Trophoblast cell (in vitro differentiated cells and primary cell): ENCODE results near the gene TLDC2.
"Not testable (repeated sequence)": the region's sequence is repeated elsewhere in the genome, so short reads cannot be mapped to it uniquely, and the experiment has no call there.

ENCODE experiments used
- DNase-seq, 2 donors: peaks; one replicate each; pipeline ENCODE4 v3.0.0-alpha.2; 2016
- H2AFZ ChIP-seq: 2 replicates; pipeline ENCODE4 v1.6.1; 2013; ENCODE audit warnings: low read length, moderate library complexity, mild to moderate bottlenecking; ENCODE audit not compliant: insufficient read depth, poor library complexity
- H2AK5ac ChIP-seq: 2 replicates; pipeline ENCODE4 v1.6.1; 2013; ENCODE audit warnings: mild to moderate bottlenecking, low read length
- H2BK120ac ChIP-seq: 2 replicates; pipeline ENCODE4 v1.6.1; 2013; ENCODE audit warnings: low read length, mild to moderate bottlenecking, moderate library complexity; ENCODE audit not compliant: insufficient read depth, poor library complexity
- H2BK12ac ChIP-seq: 2 replicates; pipeline ENCODE4 v1.6.1; 2013; ENCODE audit warnings: mild to moderate bottlenecking, low read length, moderate library complexity
- H2BK5ac ChIP-seq: 2 replicates; pipeline ENCODE4 v1.6.1; 2013; ENCODE audit warnings: low read length, low read depth, moderate library complexity, mild to moderate bottlenecking; ENCODE audit not compliant: poor library complexity
- H3K14ac ChIP-seq: 2 replicates; pipeline ENCODE4 v1.6.1; 2013; ENCODE audit warnings: mild to moderate bottlenecking, low read length
- H3K18ac ChIP-seq: 2 replicates; pipeline ENCODE4 v1.6.1; 2013; ENCODE audit warnings: mild to moderate bottlenecking, low read length
- H3K23ac ChIP-seq: 2 replicates; pipeline ENCODE4 v1.6.1; 2013; ENCODE audit warnings: low read length
- H3K27ac ChIP-seq: 2 replicates; pipeline ENCODE4 v1.5.1; 2013; ENCODE audit warnings: low read depth, mild to moderate bottlenecking, inconsistent platforms, low read length, moderate library complexity
- H3K27me3 ChIP-seq: 2 replicates; pipeline ENCODE4 v1.6.1; 2013; ENCODE audit warnings: inconsistent platforms, mild to moderate bottlenecking, low read length, moderate library complexity; ENCODE audit not compliant: insufficient read depth
- H3K36me3 ChIP-seq, 2 experiments: 1 replicate in 1 of 2; 2 replicates in 1 of 2; pipeline ENCODE4 v1.6.1; 2013; ENCODE audit warnings: low read length in 2 of 2, mild to moderate bottlenecking in 2 of 2, moderate library complexity in 1 of 2; ENCODE audit not compliant: insufficient read depth in 2 of 2, control insufficient read depth in 1 of 2
- H3K4ac ChIP-seq: 2 replicates; pipeline ENCODE4 v1.6.1; 2013; ENCODE audit warnings: low read depth, mild to moderate bottlenecking, low read length, moderate library complexity
- H3K4me1 ChIP-seq, 2 experiments: 1 replicate in 1 of 2; 2 replicates in 1 of 2; pipeline ENCODE4 v1.6.1; 2013; ENCODE audit warnings: low read length in 2 of 2, mild to moderate bottlenecking in 2 of 2, moderate library complexity in 1 of 2; ENCODE audit not compliant: insufficient read depth in 2 of 2, control insufficient read depth in 1 of 2
- H3K4me2 ChIP-seq: 2 replicates; pipeline ENCODE4 v1.6.1; 2013; ENCODE audit warnings: inconsistent platforms, mild to moderate bottlenecking, low read length, moderate library complexity
- H3K4me3 ChIP-seq: 2 replicates; pipeline ENCODE4 v1.5.1; 2013; ENCODE audit warnings: mild to moderate bottlenecking, low read depth, low read length, inconsistent platforms
- H3K79me1 ChIP-seq: one replicate; pipeline ENCODE4 v1.6.1; 2013; ENCODE audit warnings: low read length
- H3K79me2 ChIP-seq: 2 replicates; pipeline ENCODE4 v1.6.1; 2013; ENCODE audit warnings: low read length, mild to moderate bottlenecking; ENCODE audit not compliant: control insufficient read depth, insufficient read depth, poor library complexity
- H3K9ac ChIP-seq: 2 replicates; pipeline ENCODE4 v1.6.1; 2013; ENCODE audit warnings: mild to moderate bottlenecking, low read length
- H3K9me3 ChIP-seq: 2 replicates; pipeline ENCODE4 v1.6.1; 2013; ENCODE audit warnings: low read depth, mild to moderate bottlenecking, control low read depth, inconsistent platforms, low read length; ENCODE audit not compliant: insufficient read depth
- H4K12ac ChIP-seq: 2 replicates; pipeline ENCODE4 v1.6.1; 2013; ENCODE audit warnings: low read depth, mild to moderate bottlenecking, low read length, moderate library complexity
- H4K8ac ChIP-seq: 2 replicates; pipeline ENCODE4 v1.6.1; 2013; ENCODE audit warnings: low read depth, mild to moderate bottlenecking, low read length, moderate library complexity
- H4K91ac ChIP-seq: one replicate; pipeline ENCODE4 v1.6.1; 2013; ENCODE audit warnings: low read depth, mild to moderate bottlenecking, low read length, moderate library complexity
- WGBS: extraction: QIAGEN DNeasy Blood & Tissue Kit; methylation state at CpG from one replicate; pipeline ENCODE4 v1.1.7; 2013; ENCODE audit warnings: missing lambda C conversion rate; ENCODE audit not compliant: insufficient read length, insufficient coverage; ENCODE audit errors: extremely low coverage; 5-methylcytosine and 5-hydroxymethylcytosine counted together

The TLDC2 gene

DNA sequence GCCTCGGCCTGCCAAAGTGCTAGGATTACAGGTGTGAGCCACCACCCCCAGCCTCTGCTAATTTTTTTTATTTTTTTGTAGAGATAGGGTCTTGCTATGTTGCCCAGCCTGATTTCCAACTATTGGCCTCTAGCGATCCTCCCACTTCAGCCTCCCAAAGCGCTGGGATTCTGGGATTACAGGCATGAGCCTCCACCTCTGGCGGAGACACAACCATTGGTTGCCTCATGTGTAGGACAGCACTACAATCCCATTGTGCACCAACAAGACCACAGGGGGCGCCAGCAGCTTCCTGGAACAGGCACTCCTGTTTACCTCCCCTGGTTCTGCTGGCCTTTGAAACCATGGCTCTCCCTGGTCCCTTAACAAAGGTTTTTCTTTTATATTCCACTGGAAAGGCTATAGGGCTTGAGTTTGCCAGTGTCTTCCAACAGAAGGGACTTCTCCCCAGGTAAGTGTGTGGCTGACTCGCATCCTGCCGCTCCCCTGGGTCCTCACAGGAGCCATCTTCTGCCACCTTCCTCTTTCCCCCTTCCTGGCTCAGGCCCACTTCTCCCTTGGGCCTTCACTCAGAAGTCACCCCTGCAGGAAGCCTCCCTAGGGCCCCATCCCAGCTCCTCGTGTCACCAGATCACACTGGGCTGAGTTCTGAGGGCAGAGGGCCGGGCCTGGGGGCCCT is 39.2 kb upstream of the TLDC2 start:
- no peaks in the 10 kb centered on the region for H3K27me3 ChIP-seq
- H3K79me2 ChIP-seq, result no peaks in the 10 kb centered on the region
- peaks cover 5 to 8% of the 10 kb centered on the region in 2 experiments for H3K36me3 ChIP-seq
- H3K14ac ChIP-seq, result peak overlapping the region; percentile 6
- no peak overlapping the region for H2AK5ac ChIP-seq
- H3K9ac ChIP-seq, result no peak overlapping the region
- DNase-seq, result peak; percentile 96 to 98
- peaks cover 6% of the 10 kb centered on the region for H3K79me1 ChIP-seq
- H4K91ac ChIP-seq, result peak overlapping the region; percentile 3
- no peaks in the 10 kb centered on the region for H3K9me3 ChIP-seq
- H3K4me2 ChIP-seq, result no peak overlapping the region
- H4K12ac ChIP-seq, result peak overlapping the region; percentile 40
- peak overlapping the region; percentile 16 for H3K18ac ChIP-seq
- H3K4me1 ChIP-seq, result peaks cover 5 to 6% of the 10 kb centered on the region in 2 experiments
- no peak overlapping the region for H3K4ac ChIP-seq
- peak overlapping the region; percentile 60 for H3K27ac ChIP-seq
- WGBS, result no CpG with 5 or more reads among the region's 9 CpGs
- no peak overlapping the region for H3K4me3 ChIP-seq
- no peak overlapping the region for H3K23ac ChIP-seq
- H2BK12ac ChIP-seq, result peak overlapping the region; percentile 3
- peak overlapping the region; percentile 17 for H4K8ac ChIP-seq
- H2BK5ac ChIP-seq, result no peak overlapping the region
- H2BK120ac ChIP-seq, result no peak overlapping the region
- H2AFZ ChIP-seq, result no peak overlapping the region

DNA sequence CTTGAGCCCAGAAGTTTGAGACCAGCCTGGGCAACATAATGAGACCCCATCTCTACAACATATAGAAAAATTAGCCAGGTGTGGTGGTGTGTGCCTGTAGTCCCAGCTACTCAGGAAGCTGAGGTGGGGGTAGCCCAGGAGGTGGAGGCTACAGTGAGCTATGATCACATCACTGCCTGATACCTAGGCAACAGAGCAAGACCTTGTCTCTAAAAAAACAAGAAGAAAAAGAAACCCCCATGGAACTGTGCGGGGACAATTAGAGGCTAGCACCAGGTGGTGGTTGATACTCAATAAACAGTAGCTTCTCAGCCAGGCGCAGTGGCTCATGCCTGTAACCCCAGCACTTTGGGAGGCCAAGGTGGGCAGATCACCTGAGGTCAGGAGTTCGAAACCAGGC is 37.6 kb upstream of the TLDC2 start:
- not testable (repeated sequence) for DNase-seq, H3K4me1 ChIP-seq, H4K91ac ChIP-seq

DNA sequence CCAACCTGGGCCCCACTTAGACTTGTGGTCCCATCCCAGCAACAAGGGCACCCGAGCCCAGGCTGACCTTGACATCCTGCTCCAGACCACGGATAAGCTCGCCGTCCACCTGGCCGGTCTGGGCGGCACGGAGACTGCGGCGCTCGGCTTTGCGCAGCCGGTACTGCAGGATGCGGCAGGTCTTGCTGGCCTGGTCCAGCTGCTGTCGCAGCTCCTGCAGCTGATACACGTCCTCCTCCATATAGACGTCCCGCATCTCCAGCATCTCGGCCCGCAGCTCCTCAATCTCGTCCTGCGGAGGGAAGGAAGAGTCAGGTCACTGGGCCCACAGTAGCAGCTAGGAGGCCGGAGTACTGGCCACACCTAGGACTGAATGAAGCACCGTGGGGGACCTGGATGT is 36.8 kb upstream of the TLDC2 start:
- Histone ChIP-seq H2AK5ac (no peak overlapping the region), H3K79me2 (no peaks in the 10 kb centered on the region), H3K27me3 (no peaks in the 10 kb centered on the region), H3K36me3 (peaks cover 3 to 8% of the 10 kb centered on the region in 2 experiments), H2BK5ac (no peak overlapping the region), H2AFZ (no peak overlapping the region), H3K4me3 (no peak overlapping the region), H3K9ac (no peak overlapping the region), H3K27ac (no peak overlapping the region), H4K91ac (no peak overlapping the region), H4K12ac (no peak overlapping the region), H3K4me1 (peaks cover 7 to 9% of the 10 kb centered on the region in 2 experiments), H3K4me2 (no peak overlapping the region), H2BK120ac (no peak overlapping the region), H3K14ac (no peak overlapping the region), H3K4ac (no peak overlapping the region), H3K18ac (no peak overlapping the region), H3K23ac (no peak overlapping the region), H3K79me1 (peaks cover 6% of the 10 kb centered on the region), H2BK12ac (no peak overlapping the region), H4K8ac (no peak overlapping the region), H3K9me3 (no peaks in the 10 kb centered on the region)
- DNase-seq, result peak in 1 of 2 donors; percentile 39
- WGBS, result no CpG with 5 or more reads among the region's 23 CpGs

More for the DNA sequence above, 37.6 kb upstream of the TLDC2 start:
- not testable (repeated sequence) for H2BK120ac ChIP-seq, H3K23ac ChIP-seq, H3K36me3 ChIP-seq, H3K9ac ChIP-seq, H3K4me2 ChIP-seq, H3K14ac ChIP-seq, H3K4me3 ChIP-seq, H3K18ac ChIP-seq, H4K8ac ChIP-seq, H4K12ac ChIP-seq, H3K79me2 ChIP-seq, H3K27ac ChIP-seq, H3K4ac ChIP-seq, H2AK5ac ChIP-seq, H2AFZ ChIP-seq, H2BK5ac ChIP-seq, H3K9me3 ChIP-seq, H3K79me1 ChIP-seq, H3K27me3 ChIP-seq, H2BK12ac ChIP-seq
- no CpG with 5 or more reads among the region's 3 CpGs for WGBS

DNA sequence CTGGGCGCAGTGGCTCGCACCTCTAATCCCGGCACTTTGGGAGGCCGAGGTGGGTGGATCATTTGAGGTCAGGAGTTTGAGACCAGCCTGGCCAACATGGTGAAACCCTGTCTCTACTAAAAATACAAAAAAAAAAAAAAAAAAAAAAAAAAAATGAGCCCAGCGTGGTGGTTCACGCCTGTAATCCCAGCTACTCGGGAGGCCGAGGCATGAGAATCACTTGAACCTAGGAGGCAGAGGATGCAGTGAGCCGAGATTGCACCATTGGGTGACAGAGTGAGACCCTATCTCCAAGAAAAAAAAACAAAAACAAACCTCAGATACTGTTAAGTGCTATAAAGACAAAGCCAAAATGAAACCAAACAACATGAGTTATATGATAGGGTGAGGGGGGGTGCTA is 34.9 kb upstream of the TLDC2 start:
- H4K8ac ChIP-seq, H3K4me3 ChIP-seq, H2BK12ac ChIP-seq, H3K9me3 ChIP-seq, H2AK5ac ChIP-seq, H3K14ac ChIP-seq, H3K18ac ChIP-seq, H3K79me1 ChIP-seq, H3K23ac ChIP-seq, H3K27me3 ChIP-seq, H2BK5ac ChIP-seq, DNase-seq, H4K91ac ChIP-seq, H3K36me3 ChIP-seq, H3K79me2 ChIP-seq, H3K4ac ChIP-seq, H2AFZ ChIP-seq, H2BK120ac ChIP-seq, H4K12ac ChIP-seq, H3K27ac ChIP-seq, H3K9ac ChIP-seq, H3K4me1 ChIP-seq, H3K4me2 ChIP-seq: not testable (repeated sequence)
- no CpG with 5 or more reads among the region's 9 CpGs for WGBS
